ENCODE data around the gene COL5A3.

The COL5A3 gene

GRCh38 chr19:9912551-9913236, 97.6 kb downstream of the COL5A3 start:
- H3K36me3 ChIP-seq (ENCODE audit: insufficient read depth, low read length), result no peaks in the 10 kb centered on the region
- peaks cover 5% of the 10 kb centered on the region for H3K4me1 ChIP-seq (ENCODE audit: insufficient read depth, low read length)
- no peak overlapping the region for H3K9ac ChIP-seq (ENCODE audit: low read length)
- no peak overlapping the region for H3K4me3 ChIP-seq (ENCODE audit: low read depth in 1 of 2, low read length in 2 of 2)
- H3K9me3 ChIP-seq (ENCODE audit: low read length), result no peaks in the 10 kb centered on the region
- peaks cover 10 to 29% of the 10 kb centered on the region in 2 donors for H3K27me3 ChIP-seq (ENCODE audit: control insufficient read depth in 1 of 2, insufficient read depth in 2 of 2, low read length in 2 of 2)
- no peak overlapping the region for H3K27ac ChIP-seq (ENCODE audit: low read depth, low read length)

- no peaks in the 10 kb centered on the region for H3K9me3 ChIP-seq (ENCODE audit: low read length)
- no peak overlapping the region for H3K9ac ChIP-seq (ENCODE audit: low read length)
- H3K27ac ChIP-seq (ENCODE audit: low read depth, low read length), result no peak overlapping the region
- H3K4me3 ChIP-seq (ENCODE audit: low read depth in 1 of 2, low read length in 2 of 2), result no peak overlapping the region
- peaks cover 10 to 29% of the 10 kb centered on the region in 2 donors for H3K27me3 ChIP-seq (ENCODE audit: control insufficient read depth in 1 of 2, insufficient read depth in 2 of 2, low read length in 2 of 2)
- no peaks in the 10 kb centered on the region for H3K36me3 ChIP-seq (ENCODE audit: insufficient read depth, low read length)
- H3K4me1 ChIP-seq (ENCODE audit: insufficient read depth, low read length), result peaks cover 5% of the 10 kb centered on the region
Measured at GRCh38 chr19:9911524-9912185, 98.6 kb downstream of the COL5A3 start.

- no peaks in the 10 kb centered on the region for H3K36me3 ChIP-seq (ENCODE audit: insufficient read depth, low read length)
- H3K9ac ChIP-seq (ENCODE audit: low read length), result no peak overlapping the region
- H3K27ac ChIP-seq (ENCODE audit: low read depth, low read length), result no peak overlapping the region
- no peak overlapping the region for H3K4me3 ChIP-seq (ENCODE audit: low read depth in 1 of 2, low read length in 2 of 2)
- H3K9me3 ChIP-seq (ENCODE audit: low read length), result no peaks in the 10 kb centered on the region
- peaks cover 10 to 29% of the 10 kb centered on the region in 2 donors for H3K27me3 ChIP-seq (ENCODE audit: control insufficient read depth in 1 of 2, insufficient read depth in 2 of 2, low read length in 2 of 2)
- H3K4me1 ChIP-seq (ENCODE audit: insufficient read depth, low read length), result peaks cover 5% of the 10 kb centered on the region
Measured at GRCh38 chr19:9910625-9911024, 99.7 kb downstream of the COL5A3 start.

All from muscle layer of colon (tissue), 2 donors.